Neural cell (in vitro differentiated cells): ENCODE results near the gene AFTPH.

Experiments
- CTCF ChIP-seq: fragments of 450-650 bp; IDR thresholded peaks from 2 replicates; pipeline ENCODE4 v1.5.1; 2014; ENCODE audit warnings: antibody characterized with exemption, mild to moderate bottlenecking, moderate library complexity; ENCODE audit not compliant: poor library complexity, severe bottlenecking
- EP300 ChIP-seq: fragments of 450-650 bp; conservative IDR thresholded peaks from 2 replicates; pipeline ENCODE4 v1.6.1; 2014; ENCODE audit warnings: antibody characterized with exemption, mild to moderate bottlenecking, moderate library complexity; ENCODE audit not compliant: poor library complexity, severe bottlenecking
- EZH2 ChIP-seq: fragments of 200-600, 300-800 bp; shearing (Covaris generic), sonication (generic); IDR thresholded peaks from 2 replicates; pipeline ENCODE4 v1.6.1; 2014; ENCODE audit warnings: antibody characterized with exemption, low read length, borderline replicate concordance, mild to moderate bottlenecking; ENCODE audit not compliant: insufficient read depth, poor library complexity, severe bottlenecking
- POLR2AphosphoS5 ChIP-seq: IDR thresholded peaks from 2 replicates; pipeline ENCODE4 v1.6.1; 2012
- RAD21 ChIP-seq: fragments of 450-650 bp; conservative IDR thresholded peaks from 2 replicates; pipeline ENCODE4 v1.6.1; 2014; ENCODE audit warnings: antibody characterized with exemption, mild to moderate bottlenecking, moderate library complexity
- TAF1 ChIP-seq: IDR thresholded peaks from 2 replicates; pipeline ENCODE4 v1.6.1; 2012; ENCODE audit warnings: low read depth
- TF ChIP-seq, protein P1 (sequence below): IDR thresholded peaks from 2 replicates; pipeline ENCODE4 v1.6.1; 2012; ENCODE audit warnings: borderline replicate concordance

DNA sequence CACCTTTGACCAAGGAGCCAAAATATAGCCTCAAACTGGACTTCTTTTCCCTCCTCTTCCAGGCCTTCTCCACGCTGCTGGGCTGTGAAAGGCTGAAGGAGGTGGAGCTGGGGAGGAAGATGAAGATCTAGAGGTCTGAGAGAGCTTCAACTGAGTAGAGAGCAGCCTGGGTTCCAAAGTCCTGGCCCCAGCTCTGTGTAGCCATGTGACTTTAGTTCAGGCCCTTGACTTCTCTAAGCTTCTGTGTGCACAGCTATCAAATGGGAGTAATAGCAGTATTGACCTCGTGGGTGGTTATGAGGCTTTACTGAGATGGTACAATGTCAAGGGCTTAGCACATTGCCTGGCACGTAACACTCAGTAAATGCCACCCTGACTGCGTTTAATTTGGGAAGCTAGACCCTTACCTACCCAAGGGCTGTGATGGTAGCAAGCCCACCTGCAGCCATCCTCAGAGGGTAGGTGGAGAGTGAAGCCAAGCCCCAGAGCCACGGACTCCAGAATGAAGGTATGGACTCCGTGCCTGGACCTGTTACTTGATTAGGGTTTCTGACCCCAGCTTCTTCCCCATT, 91.2 kb downstream of the AFTPH start:
- TF ChIP-seq CTCF = no peak
- no peak for TF ChIP-seq POLR2AphosphoS5
- TF ChIP-seq EP300 = no peak
- TF ChIP-seq TAF1 = no peak
- TF ChIP-seq, protein P1, sequence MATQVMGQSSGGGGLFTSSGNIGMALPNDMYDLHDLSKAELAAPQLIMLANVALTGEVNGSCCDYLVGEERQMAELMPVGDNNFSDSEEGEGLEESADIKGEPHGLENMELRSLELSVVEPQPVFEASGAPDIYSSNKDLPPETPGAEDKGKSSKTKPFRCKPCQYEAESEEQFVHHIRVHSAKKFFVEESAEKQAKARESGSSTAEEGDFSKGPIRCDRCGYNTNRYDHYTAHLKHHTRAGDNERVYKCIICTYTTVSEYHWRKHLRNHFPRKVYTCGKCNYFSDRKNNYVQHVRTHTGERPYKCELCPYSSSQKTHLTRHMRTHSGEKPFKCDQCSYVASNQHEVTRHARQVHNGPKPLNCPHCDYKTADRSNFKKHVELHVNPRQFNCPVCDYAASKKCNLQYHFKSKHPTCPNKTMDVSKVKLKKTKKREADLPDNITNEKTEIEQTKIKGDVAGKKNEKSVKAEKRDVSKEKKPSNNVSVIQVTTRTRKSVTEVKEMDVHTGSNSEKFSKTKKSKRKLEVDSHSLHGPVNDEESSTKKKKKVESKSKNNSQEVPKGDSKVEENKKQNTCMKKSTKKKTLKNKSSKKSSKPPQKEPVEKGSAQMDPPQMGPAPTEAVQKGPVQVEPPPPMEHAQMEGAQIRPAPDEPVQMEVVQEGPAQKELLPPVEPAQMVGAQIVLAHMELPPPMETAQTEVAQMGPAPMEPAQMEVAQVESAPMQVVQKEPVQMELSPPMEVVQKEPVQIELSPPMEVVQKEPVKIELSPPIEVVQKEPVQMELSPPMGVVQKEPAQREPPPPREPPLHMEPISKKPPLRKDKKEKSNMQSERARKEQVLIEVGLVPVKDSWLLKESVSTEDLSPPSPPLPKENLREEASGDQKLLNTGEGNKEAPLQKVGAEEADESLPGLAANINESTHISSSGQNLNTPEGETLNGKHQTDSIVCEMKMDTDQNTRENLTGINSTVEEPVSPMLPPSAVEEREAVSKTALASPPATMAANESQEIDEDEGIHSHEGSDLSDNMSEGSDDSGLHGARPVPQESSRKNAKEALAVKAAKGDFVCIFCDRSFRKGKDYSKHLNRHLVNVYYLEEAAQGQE = no peak
- TF ChIP-seq RAD21 = no peak
- TF ChIP-seq EZH2 = no peak
